Stimulated activated CD4-positive, alpha-beta T cell treated with anti-CD3 and anti-CD28 coated beads, Interleukin-1b, Interleukin-23, amount 100 ng/mL, for 24 hours (primary cell): ENCODE results near the gene CNNM2.
A peak's percentile ranks its signal among the peaks of the same experiment; 100 is the strongest.
"Not testable (repeated sequence)": the region's sequence is repeated elsewhere in the genome, so short reads cannot be mapped to it uniquely, and the experiment has no call there.

Source experiments
- DNase-seq, 4 experiments: peaks; one replicate each; pipeline ENCODE4 v3.0.0-alpha.2; 2020; ENCODE audit warnings: low read depth in 4 of 4, low spot score in 1 of 4

CNNM2 gene

DNA sequence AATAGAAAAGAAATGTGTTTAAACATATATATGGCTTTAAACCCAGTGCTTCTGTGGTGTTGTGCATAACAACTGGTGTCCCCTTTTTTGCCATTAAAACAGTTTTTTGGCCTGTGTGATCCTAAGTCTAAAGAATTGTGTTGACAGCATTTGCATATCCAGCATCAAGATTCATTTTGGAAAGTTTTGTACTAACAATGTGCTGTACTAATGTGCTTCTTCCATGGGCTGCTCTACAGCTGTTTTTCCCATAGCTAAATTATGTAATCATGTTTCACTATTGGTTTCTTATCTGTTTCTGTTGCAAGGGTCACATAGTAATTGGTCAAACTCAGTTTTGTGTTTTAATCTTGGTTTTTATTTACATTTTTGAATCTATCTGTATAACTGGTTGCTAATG is 5.5 kb downstream of the CNNM2 start:
- no peak for DNase-seq

DNA sequence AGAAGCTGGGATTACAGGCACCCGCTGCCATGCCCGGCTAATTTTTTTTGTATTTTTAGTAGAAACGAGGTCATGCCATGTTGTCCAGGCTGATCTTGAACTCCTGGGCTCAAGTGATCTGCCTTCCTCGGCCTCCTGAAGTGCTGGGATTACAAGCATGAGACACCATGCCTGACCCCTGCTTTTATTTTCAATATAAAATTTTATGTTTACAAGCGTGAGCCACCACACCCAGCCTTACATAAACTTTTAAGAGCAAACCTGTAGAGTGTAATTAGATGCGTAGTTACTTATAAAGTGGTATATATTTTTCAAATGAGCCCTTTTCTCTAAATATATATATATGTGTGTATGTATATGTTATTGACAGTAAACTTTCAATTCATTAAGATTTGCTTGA is 8.7 kb downstream of the CNNM2 start:
- DNase-seq, result no peak

DNA sequence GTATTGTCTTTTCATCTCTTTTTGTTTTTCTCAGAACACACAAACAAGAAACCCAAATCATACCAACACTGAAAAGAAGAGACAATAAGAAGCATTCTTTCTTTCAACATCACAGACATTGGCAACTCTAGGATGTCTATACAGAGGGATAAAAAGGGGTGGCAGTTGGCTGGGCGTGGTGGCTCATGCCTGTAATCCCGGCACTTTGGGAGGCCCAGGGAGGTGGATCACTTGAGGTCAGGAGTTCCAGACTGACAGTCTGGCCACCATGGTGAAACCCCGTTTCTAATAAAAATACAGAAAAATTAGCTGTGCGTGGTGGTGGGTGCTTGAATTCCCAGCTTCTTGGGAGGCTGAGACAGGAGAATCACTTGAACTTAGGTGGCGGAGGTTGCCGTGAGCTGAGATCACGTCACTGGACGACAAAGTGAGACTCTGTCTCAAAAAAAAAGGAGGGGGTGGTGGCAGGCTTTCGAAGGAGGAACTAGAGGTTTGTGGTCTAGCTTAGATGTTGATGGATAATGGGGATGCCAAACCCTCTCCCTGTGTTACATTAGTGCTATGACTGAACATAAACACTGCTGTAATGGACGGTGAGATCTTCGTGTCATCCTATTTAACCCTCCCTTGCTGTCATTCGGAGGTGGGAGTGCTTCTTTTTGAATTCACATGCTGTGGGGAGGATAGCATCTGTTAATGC is 9.4 kb downstream of the CNNM2 start:
- DNase-seq, result no peak

DNA sequence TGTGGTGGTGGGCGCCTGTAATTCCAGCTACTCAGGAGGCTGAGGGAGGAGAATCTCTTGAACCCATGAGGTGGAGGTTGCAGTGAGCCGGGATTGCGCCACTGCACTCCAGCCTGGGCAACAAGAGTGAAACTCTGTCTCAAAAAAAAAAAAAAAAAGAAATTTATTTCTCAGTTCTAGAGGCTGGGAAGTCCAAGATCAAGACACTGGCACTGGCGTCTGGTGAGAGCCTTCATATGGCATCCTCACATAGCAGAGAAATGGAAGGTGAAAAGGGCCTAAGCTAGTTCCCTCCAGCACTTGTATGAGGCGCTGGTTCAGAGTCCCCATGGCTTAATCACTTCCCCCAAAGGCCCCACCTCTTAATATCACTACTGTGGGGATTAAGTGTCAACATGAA is 10.3 kb downstream of the CNNM2 start:
- DNase-seq, result not testable (repeated sequence)

DNA sequence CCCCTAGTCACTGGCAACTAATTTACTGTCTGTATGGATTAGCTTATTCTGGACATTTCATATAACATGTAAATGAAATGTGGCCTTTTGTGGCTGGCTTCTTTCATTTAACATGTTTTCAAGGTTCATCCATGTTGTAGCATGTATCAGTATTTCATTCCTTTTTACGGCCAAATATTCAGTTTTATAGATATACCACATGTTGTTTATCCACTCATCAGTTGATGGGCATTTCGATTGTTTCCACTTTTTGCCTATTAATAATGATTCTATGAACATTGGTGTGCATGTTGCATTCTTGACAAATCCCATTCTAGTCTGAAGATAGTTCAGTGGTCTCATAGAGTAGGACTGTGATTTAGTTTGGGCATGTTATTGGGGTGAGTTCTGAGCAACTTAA is 12.6 kb downstream of the CNNM2 start:
- no peak for DNase-seq

DNA sequence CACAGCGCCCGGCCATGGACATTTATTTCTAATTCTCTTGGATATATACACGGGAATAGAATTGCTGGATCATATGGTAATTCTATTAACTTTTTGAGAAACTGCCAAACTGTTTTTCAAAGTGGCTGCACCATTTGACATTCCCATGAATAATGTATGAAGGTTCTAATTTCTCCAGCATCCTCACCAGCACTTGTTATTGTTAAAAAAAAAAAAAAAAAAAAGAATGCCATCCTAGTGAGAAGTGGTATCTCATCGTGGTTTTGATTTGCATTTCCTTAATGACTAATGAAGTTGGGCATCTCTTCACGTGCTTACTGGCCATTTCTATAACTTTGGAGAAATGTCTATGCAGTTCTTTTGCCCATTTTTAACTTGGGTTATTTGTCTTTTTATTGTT is 13.5 kb downstream of the CNNM2 start:
- DNase-seq, result no peak

DNA sequence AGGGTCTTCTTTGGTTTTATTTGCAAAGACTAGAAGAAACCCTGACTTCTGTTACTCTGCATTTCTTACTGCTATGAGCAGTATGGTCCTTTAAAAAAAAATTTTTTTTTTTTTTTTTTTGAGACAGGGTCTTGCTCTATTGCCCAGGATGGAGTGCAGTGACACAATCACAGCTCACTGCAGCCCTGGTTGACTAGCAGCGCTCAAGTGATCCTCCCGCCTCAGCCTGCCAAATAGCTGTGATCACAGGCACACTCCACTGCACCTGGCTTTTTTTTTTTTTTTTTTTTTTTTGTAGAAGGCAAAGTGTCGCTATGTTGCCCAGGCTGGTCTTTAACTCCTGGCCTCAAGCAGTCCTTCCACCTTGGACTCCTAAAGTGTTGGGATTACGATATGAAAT is 17.4 kb downstream of the CNNM2 start:
- no peak for DNase-seq

DNA sequence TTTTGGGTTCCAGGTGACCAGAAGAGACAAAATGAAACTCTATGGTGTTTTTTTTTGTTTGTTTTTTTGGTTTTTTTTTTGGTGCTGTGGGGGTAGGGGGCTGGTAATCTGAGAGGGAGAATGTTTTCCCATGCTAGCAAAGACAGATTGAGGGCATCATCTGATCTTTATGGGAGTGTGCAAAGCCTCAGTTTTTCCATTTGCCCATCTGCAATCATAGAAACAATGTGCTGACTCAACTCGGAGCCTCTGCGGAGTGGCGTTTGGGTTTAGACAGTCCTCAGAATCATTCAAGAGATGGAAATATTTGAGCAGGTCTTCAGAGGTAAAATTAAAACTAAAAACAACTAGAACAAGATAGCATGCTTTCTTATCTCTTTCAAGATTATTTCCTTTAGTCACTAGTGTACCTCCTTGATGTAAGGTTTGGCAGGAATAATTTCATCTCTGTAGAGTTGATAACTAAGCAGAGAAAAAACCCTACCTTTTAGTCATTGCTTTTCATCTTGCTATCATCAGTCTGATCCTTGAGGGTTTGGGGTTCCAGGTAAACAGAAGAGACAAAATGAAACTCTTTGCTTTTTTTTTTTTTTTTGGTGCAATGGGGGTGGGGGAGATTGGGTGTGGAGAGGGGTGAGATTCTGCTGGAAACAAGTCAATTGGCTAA is 18.0 kb downstream of the CNNM2 start:
- DNase-seq, result peak in 1 of 4 experiments; percentile 12

DNA sequence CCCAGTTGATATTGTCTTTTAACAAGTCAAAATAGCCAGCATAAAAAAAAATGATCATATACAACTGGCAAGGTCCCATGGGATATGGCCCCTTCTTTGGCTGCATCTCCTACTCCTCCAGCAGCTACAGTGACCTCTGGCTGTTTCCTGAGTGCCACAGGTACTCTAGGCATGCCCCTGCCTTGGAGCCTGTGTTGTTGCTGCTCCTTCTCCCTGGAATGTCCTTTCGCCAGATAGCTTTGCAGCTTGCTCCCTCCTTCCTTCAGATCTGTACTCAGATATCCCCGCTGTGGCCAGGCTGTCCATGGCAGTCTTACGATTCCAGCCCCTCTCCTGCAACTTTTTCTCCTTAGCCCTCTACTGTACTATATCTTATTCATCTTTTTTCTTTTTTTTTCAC is 23.3 kb downstream of the CNNM2 start:
- DNase-seq, result no peak

DNA sequence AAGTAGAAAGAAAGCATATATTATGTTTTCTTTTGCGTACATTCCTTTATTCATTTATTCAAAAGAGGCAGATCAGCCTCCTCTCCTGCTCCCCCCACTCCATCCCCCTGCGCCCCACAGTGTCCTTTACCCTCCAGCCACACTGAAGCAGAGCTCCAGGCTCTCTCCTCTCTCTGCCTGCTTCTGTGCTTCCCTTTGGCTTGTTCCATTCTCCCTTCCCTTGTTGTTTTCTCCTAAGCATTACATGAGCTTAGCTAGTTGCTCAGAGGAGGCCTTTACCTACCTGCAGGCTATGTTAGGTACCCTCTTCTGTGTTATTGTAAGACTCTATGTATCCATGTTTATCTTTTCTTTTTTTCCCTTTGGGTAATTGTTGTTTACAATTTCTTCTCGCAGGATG is 27.4 kb downstream of the CNNM2 start:
- no peak for DNase-seq

DNA sequence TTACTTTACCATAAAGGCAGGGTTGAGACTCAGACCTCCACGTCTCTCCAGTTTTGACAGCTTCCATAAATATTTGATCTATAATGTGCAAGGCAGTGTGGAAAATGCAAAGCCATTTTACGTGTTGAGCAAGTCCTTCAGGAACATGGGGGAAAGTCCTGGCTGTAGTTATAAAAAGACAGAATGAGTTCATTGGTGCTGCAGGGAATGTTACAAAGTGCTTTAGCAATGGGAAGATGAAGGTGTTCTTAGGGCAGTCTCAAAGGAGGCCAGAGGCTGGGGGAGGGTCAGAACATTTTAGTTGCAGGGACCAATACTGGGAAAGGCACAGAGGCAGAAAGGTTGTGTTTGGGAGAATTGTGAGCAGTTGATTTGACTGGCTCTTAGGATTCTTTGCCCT is 27.9 kb downstream of the CNNM2 start:
- no peak for DNase-seq

DNA sequence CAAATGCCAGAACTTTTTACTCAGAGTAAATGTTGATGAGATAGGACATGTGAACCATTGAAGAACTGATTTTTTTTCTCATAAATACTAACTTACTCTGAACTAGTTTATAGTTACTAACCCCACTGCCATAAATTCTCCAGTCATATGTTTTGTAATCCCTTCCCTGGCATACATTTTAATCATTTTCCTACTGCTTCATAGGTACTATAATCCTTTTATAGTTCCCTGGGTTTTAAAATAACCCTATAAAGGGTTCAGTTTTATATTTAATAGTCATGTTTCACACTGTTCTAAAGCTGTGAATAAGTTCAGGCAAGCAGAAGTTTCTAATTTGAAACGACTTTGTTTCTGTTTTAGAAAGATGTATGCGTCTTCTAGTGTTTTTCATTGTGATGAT is 28.9 kb downstream of the CNNM2 start:
- DNase-seq, result no peak

DNA sequence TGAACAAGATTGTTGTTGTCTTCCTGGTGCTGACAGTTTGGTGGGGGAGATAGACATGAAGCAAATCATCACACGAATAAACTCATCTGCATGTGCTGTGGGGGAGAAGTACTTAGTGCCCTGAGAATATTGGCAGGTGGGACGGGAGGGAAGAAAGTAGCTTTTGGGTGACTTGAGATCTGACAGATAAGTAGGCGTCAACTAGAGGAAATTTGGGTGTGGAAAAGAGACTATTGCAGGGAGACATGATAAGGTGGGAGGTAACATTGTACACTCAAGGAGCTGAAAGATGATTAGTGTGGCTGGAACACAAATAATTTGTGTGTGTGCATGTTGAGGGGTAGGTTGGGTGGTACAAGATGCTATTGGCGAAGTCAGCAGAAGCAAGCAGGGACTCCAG is 30.1 kb downstream of the CNNM2 start:
- DNase-seq, result no peak

DNA sequence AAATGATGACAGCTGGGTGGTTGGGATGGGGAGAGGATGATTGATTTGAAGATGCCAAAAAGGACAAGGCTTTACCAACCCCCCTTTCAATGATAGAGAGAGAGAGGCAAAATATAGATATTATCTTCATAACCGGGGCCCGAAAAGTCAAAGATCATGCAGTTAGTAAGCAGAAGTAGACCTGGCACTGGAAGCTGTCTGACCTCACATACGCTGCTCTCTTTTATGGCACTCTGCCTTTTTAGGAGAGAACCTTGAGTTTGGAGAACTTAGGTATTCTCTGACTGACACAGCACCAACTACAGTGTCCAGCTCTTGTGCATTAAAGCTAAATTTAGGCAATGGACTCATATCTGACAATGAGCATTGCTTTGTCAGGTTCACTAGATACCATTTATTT is 30.7 kb downstream of the CNNM2 start:
- no peak for DNase-seq

DNA sequence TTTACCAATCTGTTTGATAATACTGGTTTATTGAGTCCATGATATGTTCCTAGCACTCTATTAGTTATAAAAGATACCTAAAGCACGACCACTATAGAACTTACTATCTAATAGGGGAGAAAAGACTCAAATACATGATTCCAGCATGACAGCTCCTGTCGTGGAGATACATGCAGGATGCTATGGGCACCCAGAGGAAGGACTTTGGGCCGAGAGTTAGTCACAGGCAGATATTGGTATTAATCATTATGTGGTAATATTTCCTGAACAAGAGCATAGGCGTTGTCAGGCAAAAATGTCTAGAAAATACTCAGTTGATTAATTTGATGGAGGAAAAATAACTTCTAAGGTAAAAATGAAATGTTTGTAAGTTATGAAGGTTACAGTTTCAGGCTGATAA is 31.8 kb downstream of the CNNM2 start:
- no peak for DNase-seq

DNA sequence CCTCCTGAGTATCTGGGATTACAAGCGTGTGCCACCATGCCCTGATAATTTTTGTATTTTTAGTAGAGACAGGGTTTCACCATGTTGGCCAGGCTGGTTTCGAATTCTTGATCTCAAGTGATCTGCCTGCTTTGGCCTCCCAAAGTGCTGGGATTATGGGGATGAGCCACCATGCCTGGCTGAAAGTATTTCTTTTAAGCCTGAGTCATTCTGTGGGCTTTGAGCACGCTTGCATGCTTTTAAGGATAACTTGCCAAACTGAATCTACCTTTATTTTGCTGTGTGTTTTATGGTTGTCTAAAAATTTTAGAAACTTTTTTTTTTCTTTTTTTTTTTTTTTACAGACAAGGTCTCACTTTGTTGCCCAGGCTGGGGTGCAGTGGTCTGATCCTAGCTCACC is 33.2 kb downstream of the CNNM2 start:
- no peak for DNase-seq

DNA sequence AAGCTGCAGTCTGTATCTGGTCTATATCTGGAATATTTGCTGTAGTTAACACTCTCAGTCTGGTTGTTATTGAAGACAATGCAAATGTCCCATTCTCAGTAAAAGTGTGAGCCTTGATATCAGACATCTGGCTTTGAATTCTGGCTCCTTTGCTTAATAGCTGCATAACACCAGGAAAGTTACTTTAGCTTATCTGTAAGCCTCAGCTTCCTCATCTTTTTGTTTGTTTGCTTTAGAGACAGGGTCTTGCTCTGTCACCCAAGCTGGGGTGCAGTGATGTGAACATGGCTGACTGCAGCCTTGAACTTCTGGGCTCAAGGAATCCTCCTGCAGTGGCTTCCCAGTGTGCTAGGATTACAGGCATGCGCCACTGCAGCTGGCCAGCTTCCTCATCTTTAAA is 41.3 kb downstream of the CNNM2 start:
- DNase-seq, result no peak

DNA sequence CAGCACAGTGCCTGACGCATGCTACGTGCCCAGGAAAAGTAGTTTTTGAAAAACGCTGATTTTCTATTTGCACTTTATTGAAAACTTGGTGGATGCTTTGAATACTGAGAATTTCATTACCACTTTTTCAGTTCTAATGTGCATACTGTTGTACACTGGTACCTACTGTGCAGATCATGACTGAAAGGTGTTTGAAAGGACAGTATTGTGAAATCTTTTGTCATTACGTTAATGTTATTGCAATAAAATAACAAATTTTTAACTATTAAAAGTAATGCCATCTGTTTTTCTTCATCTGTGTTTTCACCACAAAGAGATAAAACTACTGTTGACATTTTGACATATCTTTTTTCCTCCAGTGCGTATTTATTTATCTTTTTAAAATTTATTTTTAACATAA is 42.1 kb downstream of the CNNM2 start:
- no peak for DNase-seq

DNA sequence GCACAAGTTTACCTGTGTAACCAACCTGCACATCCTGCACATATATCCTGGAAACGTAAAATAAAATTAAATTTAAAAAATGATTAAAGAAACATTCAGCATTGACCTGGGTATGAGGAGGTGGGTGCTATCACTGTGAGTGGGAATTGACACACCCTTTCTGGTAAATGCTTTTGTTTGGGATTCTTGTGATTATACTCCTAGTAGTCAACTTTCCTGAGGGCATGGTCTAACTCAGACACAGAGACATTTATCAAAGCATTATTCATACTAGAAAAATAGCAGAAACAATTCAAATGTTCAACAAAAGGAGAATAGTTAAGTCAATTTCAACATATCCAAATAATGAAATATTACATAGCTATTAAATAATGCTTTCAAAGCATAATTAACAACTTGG is 44.2 kb downstream of the CNNM2 start:
- DNase-seq, result no peak

DNA sequence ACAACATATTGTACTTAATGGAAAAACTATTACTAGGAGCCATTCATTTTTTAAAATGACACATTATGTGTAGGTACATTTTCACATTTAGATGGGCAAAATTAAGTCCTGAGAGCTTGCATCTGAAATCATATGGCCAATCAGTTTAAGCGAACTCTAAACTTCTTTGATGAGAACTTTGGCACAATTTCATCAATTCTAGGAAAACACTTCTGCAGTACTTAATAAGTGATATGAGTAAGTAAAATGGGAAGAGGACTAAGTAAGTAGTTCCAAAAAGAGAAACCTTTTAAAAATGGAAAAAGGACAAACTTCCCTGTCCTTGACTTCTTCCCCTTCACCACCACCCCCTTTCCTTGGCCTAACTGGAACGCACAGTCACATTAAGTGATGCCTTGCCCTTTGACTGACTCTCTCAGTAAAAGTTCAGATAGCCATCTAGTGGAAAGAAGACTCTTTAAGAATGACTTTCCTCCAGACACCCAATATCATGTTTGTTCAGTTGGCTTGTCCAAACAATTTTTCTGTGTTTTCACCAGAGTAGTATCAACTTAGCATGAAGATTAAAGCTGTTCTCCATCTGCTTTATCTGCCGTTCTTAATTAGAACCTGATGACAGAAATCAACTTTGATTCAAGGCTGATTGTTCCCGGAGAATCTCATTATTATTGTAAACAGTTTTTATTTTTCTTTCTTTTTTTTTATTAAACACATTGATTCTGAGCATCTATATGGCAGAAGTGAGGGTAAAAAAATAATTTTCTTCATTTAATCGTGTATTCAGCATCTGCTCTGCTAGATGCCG is 45.1 kb downstream of the CNNM2 start:
- no peak for DNase-seq

DNA sequence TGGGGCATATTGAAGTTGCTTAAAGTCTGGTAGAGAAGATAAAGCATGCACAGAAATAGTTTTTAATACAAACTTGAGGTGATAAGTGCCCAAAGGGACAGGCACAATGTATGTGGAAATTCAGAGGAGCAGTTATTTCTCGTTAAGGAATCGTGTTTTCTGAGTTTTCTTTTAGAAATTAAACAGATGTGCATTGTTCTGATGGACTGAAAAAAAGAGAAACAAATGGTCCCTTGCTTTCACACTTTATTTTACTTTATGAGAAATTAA is 45.6 kb downstream of the CNNM2 start:
- no peak for DNase-seq

DNA sequence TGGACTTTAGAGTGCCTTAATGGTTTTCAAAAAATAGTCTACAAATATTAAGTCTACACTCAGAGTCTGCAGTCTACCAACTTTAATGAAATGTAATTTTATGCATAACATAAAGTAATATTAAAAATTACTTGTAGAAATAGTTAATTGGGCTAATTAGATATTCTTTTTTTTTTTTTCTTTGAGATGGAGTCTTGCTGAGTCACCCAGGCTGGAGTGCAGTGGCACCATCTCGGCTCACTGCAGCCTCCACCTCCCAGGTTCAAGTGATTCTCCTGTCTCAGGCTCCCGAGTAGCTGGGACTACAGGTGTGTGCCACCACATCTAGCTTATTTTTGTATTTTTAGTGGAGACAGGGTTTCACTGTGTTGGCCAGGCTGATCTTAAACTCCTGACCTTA is 46.0 kb downstream of the CNNM2 start:
- not testable (repeated sequence) for DNase-seq

DNA sequence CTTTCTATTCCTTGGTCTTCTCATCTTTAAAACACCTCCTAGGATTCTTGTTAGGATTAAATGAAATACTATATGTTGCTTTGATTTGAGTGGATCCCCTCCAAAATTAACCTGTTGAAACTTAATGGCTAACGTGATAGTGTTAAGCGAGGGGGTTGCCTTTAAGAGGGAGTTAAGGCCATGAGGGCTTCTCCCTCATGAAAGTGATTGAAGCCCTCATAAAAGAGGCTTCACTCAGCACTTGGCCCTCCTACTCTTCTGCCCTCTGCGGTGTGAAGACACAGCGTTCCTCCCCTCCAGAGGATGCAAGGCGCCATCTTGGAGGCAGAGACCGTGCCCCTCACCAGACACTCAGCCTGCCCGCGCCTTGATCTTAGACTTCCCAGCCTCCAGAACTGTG is 46.6 kb downstream of the CNNM2 start:
- DNase-seq, result no peak
